Karpas-422 (cell line): ENCODE measurements around the gene FNDC3B. TPM values are rescaled to one million over a fixed set of nuclear protein-coding genes. Genes with fewer than 3 reads are reported as not detected.
A peak's percentile ranks its signal among the peaks of the same experiment; 100 is the strongest.

Source experiments
- DNase-seq: peaks from one replicate; pipeline ENCODE4 v3.0.0-alpha.2; 2015
- H2AFZ ChIP-seq: fragments of 200-600 bp; sonication (generic); 2 replicates; pipeline ENCODE4 v1.6.1; 2014; ENCODE audit warnings: antibody characterized with exemption, low read length, mixed read lengths
- H3K27ac ChIP-seq: fragments of 200-600 bp; sonication (generic); 2 replicates; pipeline ENCODE4 v1.5.1; 2014; ENCODE audit warnings: mild to moderate bottlenecking, low read length, moderate library complexity
- H3K27me3 ChIP-seq: fragments of 200-600 bp; sonication (generic); 2 replicates; pipeline ENCODE4 v1.6.1; 2014; ENCODE audit warnings: low read length, mixed read lengths
- H3K36me3 ChIP-seq: fragments of 200-600 bp; sonication (generic); 2 replicates; pipeline ENCODE4 v1.6.1; 2014; ENCODE audit warnings: low read length, mixed read lengths; ENCODE audit not compliant: insufficient read depth
- H3K4me1 ChIP-seq: fragments of 200-600 bp; sonication (generic); 2 replicates; pipeline ENCODE4 v1.6.1; 2014; ENCODE audit warnings: mild to moderate bottlenecking, low read length, mixed read lengths
- H3K4me2 ChIP-seq: fragments of 200-600 bp; sonication (generic); 2 replicates; pipeline ENCODE4 v1.6.1; 2014; ENCODE audit warnings: low read length, low read depth, mild to moderate bottlenecking; ENCODE audit not compliant: poor library complexity, severe bottlenecking
- H3K4me3 ChIP-seq: fragments of 200-600 bp; sonication (generic); 2 replicates; pipeline ENCODE4 v1.5.1; 2014; ENCODE audit warnings: mild to moderate bottlenecking, antibody characterized with exemption, low read length, mixed read lengths
- H3K79me2 ChIP-seq: fragments of 200-600 bp; sonication (generic); 2 replicates; pipeline ENCODE4 v1.6.1; 2014; ENCODE audit warnings: mild to moderate bottlenecking, low read length, mixed read lengths
- H3K9ac ChIP-seq: fragments of 200-600 bp; sonication (generic); 2 replicates; pipeline ENCODE4 v1.6.0; 2014; ENCODE audit warnings: low read length
- H3K9me2 ChIP-seq: fragments of 200-600 bp; sonication (generic), shearing (Covaris generic); replicated peaks from 2 replicates; pipeline ENCODE4 v1.6.0; 2014; ENCODE audit warnings: mild to moderate bottlenecking, low read length, moderate library complexity; ENCODE audit not compliant: insufficient read depth
- H3K9me3 ChIP-seq: fragments of 300-700, 200-600 bp; sonication (generic); 2 replicates; pipeline ENCODE4 v1.6.1; 2014; ENCODE audit warnings: low read length, mixed read lengths
- H4K20me1 ChIP-seq: fragments of 200-600 bp; sonication (generic); 2 replicates; pipeline ENCODE4 v1.6.1; 2014; ENCODE audit warnings: mild to moderate bottlenecking, antibody characterized with exemption, low read length, low read depth; ENCODE audit not compliant: insufficient read depth
- total RNA-seq: library from RNA; depleted of rRNA; stranded (reverse); fragments of >200 nt; shearing (Covaris generic); gene quantifications from 2 replicates; pipeline ENCODE4 v1.2.3, GENCODE V29; 2014; ENCODE audit warnings: low replicate concordance

The FNDC3B gene
- total RNA-seq, 1 experiment from 2014 or later = 2.6 TPM

- peak overlapping the region; percentile 33 for H3K4me2 ChIP-seq
- H3K27me3 ChIP-seq = no peaks in the 10 kb centered on the region
- no peaks in the 10 kb centered on the region for H4K20me1 ChIP-seq
- H3K9me3 ChIP-seq = no peaks in the 10 kb centered on the region
- H3K27ac ChIP-seq = no peak overlapping the region
- peak; percentile 53 for DNase-seq
- H3K4me1 ChIP-seq = peaks cover 8% of the 10 kb centered on the region
- no peak overlapping the region for H3K9ac ChIP-seq
- no peak overlapping the region for H3K4me3 ChIP-seq
- H2AFZ ChIP-seq = no peak overlapping the region
- no peaks in the 10 kb centered on the region for H3K79me2 ChIP-seq
- no peaks in the 10 kb centered on the region for H3K36me3 ChIP-seq
- H3K9me2 ChIP-seq = no peaks in the 10 kb centered on the region
Measured at GRCh38 chr3:172159962-172160538, 120.7 kb downstream of the FNDC3B start.

- no peak for DNase-seq
- no peaks in the 10 kb centered on the region for H3K9me2 ChIP-seq
- peaks cover 8% of the 10 kb centered on the region for H3K4me1 ChIP-seq
- no peaks in the 10 kb centered on the region for H3K27me3 ChIP-seq
- H3K4me3 ChIP-seq = no peak overlapping the region
- H2AFZ ChIP-seq = no peak overlapping the region
- H3K27ac ChIP-seq = no peak overlapping the region
- no peaks in the 10 kb centered on the region for H3K9me3 ChIP-seq
- no peaks in the 10 kb centered on the region for H4K20me1 ChIP-seq
- H3K36me3 ChIP-seq = no peaks in the 10 kb centered on the region
- no peaks in the 10 kb centered on the region for H3K79me2 ChIP-seq
- H3K4me2 ChIP-seq = no peak overlapping the region
- H3K9ac ChIP-seq = no peak overlapping the region
Measured at GRCh38 chr3:172161133-172161789, 121.9 kb downstream of the FNDC3B start.

- Histone ChIP-seq H3K27me3 (no peaks in the 10 kb centered on the region), H3K4me3 (no peak overlapping the region), H3K9ac (no peak overlapping the region), H3K4me1 (peaks cover 8% of the 10 kb centered on the region), H3K36me3 (no peaks in the 10 kb centered on the region), H3K9me3 (no peaks in the 10 kb centered on the region), H4K20me1 (no peaks in the 10 kb centered on the region), H3K9me2 (no peaks in the 10 kb centered on the region), H3K4me2 (no peak overlapping the region), H3K79me2 (no peaks in the 10 kb centered on the region), H2AFZ (no peak overlapping the region), H3K27ac (no peak overlapping the region)
- DNase-seq = no peak
Measured at GRCh38 chr3:172161959-172162358, 122.6 kb downstream of the FNDC3B start.

DNA sequence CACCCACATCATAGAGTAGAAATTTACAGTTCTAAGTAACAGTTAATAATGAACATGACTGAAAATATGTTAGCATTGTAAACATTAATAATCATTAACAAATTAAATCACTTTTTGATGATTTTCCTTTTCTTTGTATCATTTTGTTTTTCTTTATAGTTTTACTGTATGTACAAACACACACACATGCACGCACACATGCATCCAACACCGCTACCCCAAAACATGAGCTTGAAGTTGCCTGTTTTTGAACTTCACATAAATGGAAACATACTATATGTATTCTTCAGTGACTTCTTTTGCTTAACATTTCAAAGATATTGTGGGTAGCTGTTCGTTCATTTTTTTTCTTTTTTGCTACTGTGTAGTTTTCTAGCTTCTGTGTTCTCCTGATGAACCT lies 123.9 kb downstream of the FNDC3B start:
- Histone ChIP-seq H3K9me2 (no peaks in the 10 kb centered on the region), H2AFZ (no peak overlapping the region), H3K4me2 (no peak overlapping the region), H4K20me1 (no peaks in the 10 kb centered on the region), H3K36me3 (no peaks in the 10 kb centered on the region), H3K27ac (no peak overlapping the region), H3K4me3 (no peak overlapping the region), H3K9ac (no peak overlapping the region), H3K4me1 (peaks cover 8% of the 10 kb centered on the region), H3K79me2 (no peaks in the 10 kb centered on the region), H3K9me3 (no peaks in the 10 kb centered on the region), H3K27me3 (no peaks in the 10 kb centered on the region)
- DNase-seq = no peak

- H3K9ac ChIP-seq = no peak overlapping the region
- no peaks in the 10 kb centered on the region for H4K20me1 ChIP-seq
- H3K79me2 ChIP-seq = no peaks in the 10 kb centered on the region
- no peaks in the 10 kb centered on the region for H3K9me3 ChIP-seq
- no peak overlapping the region for H2AFZ ChIP-seq
- H3K9me2 ChIP-seq = no peaks in the 10 kb centered on the region
- H3K4me3 ChIP-seq = no peak overlapping the region
- DNase-seq = no peak
- no peaks in the 10 kb centered on the region for H3K36me3 ChIP-seq
- H3K4me2 ChIP-seq = no peak overlapping the region
- H3K27me3 ChIP-seq = no peaks in the 10 kb centered on the region
- H3K27ac ChIP-seq = no peak overlapping the region
- peaks cover 7% of the 10 kb centered on the region for H3K4me1 ChIP-seq
Measured at GRCh38 chr3:172164620-172165362, 125.4 kb downstream of the FNDC3B start.

GRCh38 chr3:172166261-172166660 lies 126.9 kb downstream of the FNDC3B start:
- no peaks in the 10 kb centered on the region for H3K9me3 ChIP-seq
- H4K20me1 ChIP-seq = no peaks in the 10 kb centered on the region
- no peak overlapping the region for H2AFZ ChIP-seq
- no peaks in the 10 kb centered on the region for H3K4me1 ChIP-seq
- H3K9me2 ChIP-seq = no peaks in the 10 kb centered on the region
- H3K4me3 ChIP-seq = no peak overlapping the region
- H3K79me2 ChIP-seq = no peaks in the 10 kb centered on the region
- H3K36me3 ChIP-seq = no peaks in the 10 kb centered on the region
- H3K9ac ChIP-seq = no peak overlapping the region
- H3K4me2 ChIP-seq = no peak overlapping the region
- no peak for DNase-seq
- H3K27me3 ChIP-seq = no peaks in the 10 kb centered on the region
- H3K27ac ChIP-seq = no peak overlapping the region

DNA sequence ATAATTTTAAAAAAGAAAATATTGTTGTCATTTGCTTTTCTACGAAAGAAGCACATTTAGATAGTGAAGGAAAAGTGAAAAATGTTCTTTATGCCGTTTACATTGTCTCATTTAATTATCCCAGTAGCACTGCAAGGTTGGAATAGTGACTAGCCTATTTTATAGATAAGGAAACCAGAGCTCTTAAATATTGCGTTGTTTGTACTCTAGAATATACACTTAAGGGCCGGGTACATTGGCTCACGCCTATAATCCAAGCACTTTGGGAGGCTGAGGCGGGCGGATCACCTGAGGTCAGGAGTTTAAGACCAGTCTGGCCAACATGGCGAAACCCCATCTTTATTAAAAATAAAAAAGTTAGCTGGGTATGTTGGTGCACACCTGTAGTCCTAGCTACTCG lies 127.5 kb downstream of the FNDC3B start:
- Histone ChIP-seq H3K27ac (no peak overlapping the region), H3K27me3 (no peaks in the 10 kb centered on the region), H3K4me3 (no peak overlapping the region), H3K4me1 (no peaks in the 10 kb centered on the region), H3K9ac (no peak overlapping the region), H3K9me3 (no peaks in the 10 kb centered on the region), H3K79me2 (no peaks in the 10 kb centered on the region), H2AFZ (no peak overlapping the region), H3K36me3 (no peaks in the 10 kb centered on the region), H3K4me2 (no peak overlapping the region), H3K9me2 (no peaks in the 10 kb centered on the region), H4K20me1 (no peaks in the 10 kb centered on the region)
- no peak for DNase-seq

DNA sequence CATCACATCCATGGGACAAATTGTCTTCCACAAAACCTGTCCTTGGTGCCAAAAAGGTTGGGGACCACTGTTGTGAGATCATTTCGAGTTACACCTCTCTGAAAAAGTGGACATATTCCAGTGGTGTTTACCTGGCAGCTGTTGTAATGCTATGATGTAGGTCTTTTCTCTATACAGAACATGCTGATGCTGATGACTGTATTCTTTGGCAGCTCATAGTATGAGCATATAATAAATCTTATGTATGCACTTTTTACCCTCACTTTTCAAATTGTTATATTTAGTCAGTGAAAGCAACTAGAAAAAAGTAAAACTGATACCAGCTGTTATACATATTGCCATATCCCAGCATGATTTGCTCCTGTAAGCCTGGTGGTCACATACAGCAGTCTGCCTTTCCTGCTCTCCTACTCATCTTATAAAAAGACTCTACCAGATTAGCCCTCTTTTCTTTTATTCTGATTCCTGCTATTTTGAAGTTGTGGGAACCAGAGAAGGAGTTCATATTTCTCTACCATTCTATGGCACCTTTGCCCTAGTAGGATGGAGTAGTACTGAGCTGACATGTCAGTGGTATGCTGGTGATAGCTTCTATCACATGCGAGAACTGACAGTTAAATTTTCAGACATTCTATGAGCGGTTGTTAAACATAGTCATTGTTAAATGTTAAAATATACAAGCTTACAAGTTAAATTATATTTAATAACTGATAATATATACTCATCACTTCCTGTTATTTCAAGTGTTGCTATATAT lies 128.7 kb downstream of the FNDC3B start:
- DNase-seq = no peak
- no peaks in the 10 kb centered on the region for H3K79me2 ChIP-seq
- H3K36me3 ChIP-seq = no peaks in the 10 kb centered on the region
- H3K27me3 ChIP-seq = no peaks in the 10 kb centered on the region
- H3K4me1 ChIP-seq = no peaks in the 10 kb centered on the region
- H3K4me3 ChIP-seq = no peak overlapping the region
- H2AFZ ChIP-seq = no peak overlapping the region
- no peak overlapping the region for H3K9ac ChIP-seq
- no peak overlapping the region for H3K4me2 ChIP-seq
- no peaks in the 10 kb centered on the region for H3K9me3 ChIP-seq
- no peak overlapping the region for H3K27ac ChIP-seq
- no peaks in the 10 kb centered on the region for H4K20me1 ChIP-seq
- H3K9me2 ChIP-seq = no peaks in the 10 kb centered on the region
